Mesodermal cell (in vitro differentiated cells): ENCODE data around the gene SPINK6.

Source experiments
- H3K27ac ChIP-seq: 2 replicates; pipeline ENCODE4 v1.7.0; 2013; ENCODE audit warnings: mild to moderate bottlenecking, low read depth, low read length, moderate library complexity; ENCODE audit not compliant: severe bottlenecking
- H3K36me3 ChIP-seq: 2 replicates; pipeline ENCODE4 v1.7.1; 2013; ENCODE audit warnings: mild to moderate bottlenecking, low read length, moderate library complexity; ENCODE audit not compliant: control insufficient read depth, insufficient read depth
- H3K4me1 ChIP-seq: one replicate; pipeline ENCODE4 v1.7.1; 2013; ENCODE audit warnings: mild to moderate bottlenecking, low read length; ENCODE audit not compliant: insufficient read depth, control insufficient read depth, poor library complexity, severe bottlenecking
- H3K4me3 ChIP-seq: 2 replicates; pipeline ENCODE4 v1.7.0; 2013; ENCODE audit warnings: low read length, control low read depth, mild to moderate bottlenecking; ENCODE audit not compliant: insufficient read depth, poor library complexity, severe bottlenecking; ENCODE audit errors: extremely low read depth
- H3K9me3 ChIP-seq: 2 replicates; pipeline ENCODE4 v1.7.1; 2013; ENCODE audit warnings: mild to moderate bottlenecking, low read length, moderate library complexity; ENCODE audit not compliant: control insufficient read depth
- WGBS, 2 experiments: methylation state at CpG; one replicate each; pipeline ENCODE4 v1.1.5; 2013; ENCODE audit warnings: missing lambda C conversion rate in 2 of 2; ENCODE audit not compliant: insufficient coverage in 2 of 2; 5-methylcytosine and 5-hydroxymethylcytosine counted together

Gene SPINK6

GRCh38 chr5:148186248-148187003 lies 16.4 kb upstream of the SPINK6 start:
- Histone ChIP-seq H3K36me3 (no peaks in the 10 kb centered on the region), H3K4me3 (no peak overlapping the region), H3K4me1 (no peaks in the 10 kb centered on the region), H3K27ac (no peak overlapping the region), H3K9me3 (no peaks in the 10 kb centered on the region)
- WGBS, 2 experiments = no CpG with 5 or more reads among the region's 3 CpGs

- H3K36me3 ChIP-seq = no peaks in the 10 kb centered on the region
- no peak overlapping the region for H3K27ac ChIP-seq
- H3K4me1 ChIP-seq = no peaks in the 10 kb centered on the region
- no peaks in the 10 kb centered on the region for H3K9me3 ChIP-seq
- H3K4me3 ChIP-seq = no peak overlapping the region
- 88% methylated on average over 1 of the region's 1 CpG; no CpG with 5 or more reads in 1 of the 2 experiments for WGBS, 2 experiments
These were observed 11.8 kb upstream of the SPINK6 start for GRCh38 chr5:148191010-148191409.

- Histone ChIP-seq H3K9me3 (no peaks in the 10 kb centered on the region), H3K27ac (no peak overlapping the region), H3K4me3 (no peak overlapping the region), H3K36me3 (no peaks in the 10 kb centered on the region), H3K4me1 (no peaks in the 10 kb centered on the region)
- 100% methylated on average over 1 of the region's 1 CpG; no CpG with 5 or more reads in 1 of the 2 experiments for WGBS, 2 experiments
These were observed 9.6 kb upstream of the SPINK6 start for GRCh38 chr5:148193202-148193601.

GRCh38 chr5:148201151-148201550 lies 1.7 kb upstream of the SPINK6 start:
- Histone ChIP-seq H3K27ac (no peak overlapping the region), H3K9me3 (no peaks in the 10 kb centered on the region), H3K4me3 (no peak overlapping the region), H3K36me3 (no peaks in the 10 kb centered on the region), H3K4me1 (no peaks in the 10 kb centered on the region)
- WGBS, 2 experiments = no CpG with 5 or more reads among the region's 2 CpGs

- Histone ChIP-seq H3K4me3 (no peak overlapping the region), H3K36me3 (no peaks in the 10 kb centered on the region), H3K4me1 (no peaks in the 10 kb centered on the region), H3K27ac (no peak overlapping the region), H3K9me3 (no peaks in the 10 kb centered on the region)
- 80% methylated on average over 1 of the region's 4 CpGs; no CpG with 5 or more reads in 1 of the 2 experiments for WGBS, 2 experiments
These were observed 2.4 kb downstream of the SPINK6 start for GRCh38 chr5:148205044-148205806.

GRCh38 chr5:148205865-148206264 lies 3.0 kb downstream of the SPINK6 start:
- Histone ChIP-seq H3K4me1 (no peaks in the 10 kb centered on the region), H3K4me3 (no peak overlapping the region), H3K36me3 (no peaks in the 10 kb centered on the region), H3K27ac (no peak overlapping the region), H3K9me3 (no peaks in the 10 kb centered on the region)
- no CpG with 5 or more reads among the region's 1 CpG for WGBS, 2 experiments

GRCh38 chr5:148206620-148207019 lies 3.8 kb downstream of the SPINK6 start:
- H3K4me1 ChIP-seq = no peaks in the 10 kb centered on the region

GRCh38 chr5:148208226-148208625 lies 5.4 kb downstream of the SPINK6 start:
- no peak overlapping the region for H3K27ac ChIP-seq
- no peaks in the 10 kb centered on the region for H3K4me1 ChIP-seq
- H3K4me3 ChIP-seq = no peak overlapping the region
- H3K9me3 ChIP-seq = no peaks in the 10 kb centered on the region
- H3K36me3 ChIP-seq = no peaks in the 10 kb centered on the region

More at GRCh38 chr5:148206620-148207019, 3.8 kb downstream of the SPINK6 start:
- no peak overlapping the region for H3K4me3 ChIP-seq
- H3K36me3 ChIP-seq = no peaks in the 10 kb centered on the region
- H3K9me3 ChIP-seq = no peaks in the 10 kb centered on the region
- no peak overlapping the region for H3K27ac ChIP-seq
- WGBS, 2 experiments = 89% methylated on average over 1 of the region's 1 CpG; no CpG with 5 or more reads in 1 of the 2 experiments

GRCh38 chr5:148209151-148209770 lies 6.4 kb downstream of the SPINK6 start:
- WGBS, 2 experiments = no CpG with 5 or more reads among the region's 3 CpGs
- H3K4me3 ChIP-seq = no peak overlapping the region
- H3K9me3 ChIP-seq = no peaks in the 10 kb centered on the region
- no peaks in the 10 kb centered on the region for H3K4me1 ChIP-seq
- no peak overlapping the region for H3K27ac ChIP-seq
- H3K36me3 ChIP-seq = no peaks in the 10 kb centered on the region

- Histone ChIP-seq H3K4me3 (no peak overlapping the region), H3K36me3 (no peaks in the 10 kb centered on the region), H3K27ac (no peak overlapping the region), H3K9me3 (no peaks in the 10 kb centered on the region), H3K4me1 (no peaks in the 10 kb centered on the region)
- WGBS, 2 experiments = no CpG with 5 or more reads among the region's 1 CpG
These were observed 11.9 kb downstream of the SPINK6 start for GRCh38 chr5:148214665-148215185.
